CD14-positive monocyte (primary cell): ENCODE results near the gene TJP1. TPM values are rescaled to one million over a fixed set of nuclear protein-coding genes. Genes with fewer than 3 reads are reported as not detected.

ENCODE experiments used
- DNase-seq, 3 donors: peaks; one replicate each; pipeline ENCODE4 v3.0.0-alpha.2; 2011 to 2022
- H2AFZ ChIP-seq: 2 replicates; pipeline ENCODE4 v1.6.0; 2012; ENCODE audit warnings: mild to moderate bottlenecking, low read depth, low read length, inconsistent platforms; ENCODE audit not compliant: insufficient read depth, poor library complexity, severe bottlenecking
- H3K27ac ChIP-seq, 2 donors: 1 replicate in 1 of 2; 2 replicates in 1 of 2; pipeline ENCODE4 v1.5.1; 2012 to 2013; ENCODE audit warnings: low read length in 2 of 2, control low read depth in 1 of 2, inconsistent platforms in 1 of 2, low read depth in 1 of 2, mild to moderate bottlenecking in 1 of 2
- H3K27me3 ChIP-seq, 2 donors: one replicate each; pipeline versions ENCODE4 v1.6.0 to v1.6.1; 2011 to 2013; ENCODE audit warnings: low read length in 2 of 2; ENCODE audit not compliant: control insufficient read depth in 2 of 2, insufficient read depth in 2 of 2
- H3K36me3 ChIP-seq, 2 donors: replicated peaks in 1 of 2; 1 replicate in 1 of 2; 2 replicates in 1 of 2; pipeline versions ENCODE4 v1.5.1 to v1.6.1; 2012 to 2013; ENCODE audit warnings: low read length in 2 of 2, control low read depth in 1 of 2, inconsistent platforms in 1 of 2, mild to moderate bottlenecking in 1 of 2; ENCODE audit not compliant: insufficient read depth in 2 of 2, control insufficient read depth in 1 of 2
- H3K4me1 ChIP-seq, 2 donors: 1 replicate in 1 of 2; 2 replicates in 1 of 2; pipeline versions ENCODE4 v1.5.1 to v1.6.1; 2012 to 2013; ENCODE audit warnings: low read length in 2 of 2, control low read depth in 1 of 2, inconsistent platforms in 1 of 2, mild to moderate bottlenecking in 1 of 2, moderate library complexity in 1 of 2; ENCODE audit not compliant: insufficient read depth in 2 of 2, control insufficient read depth in 1 of 2
- H3K4me2 ChIP-seq: replicated peaks from 2 replicates; pipeline ENCODE3; 2012; ENCODE audit warnings: low read length, moderate library complexity, mild to moderate bottlenecking; ENCODE audit not compliant: poor library complexity, severe bottlenecking; ENCODE audit errors: extremely low read depth
- H3K4me3 ChIP-seq, 3 experiments: fragments of 200-600 bp in 1 of 3; sonication (generic) in 1 of 3; replicated peaks in 1 of 3; 1 replicate in 2 of 3; 2 replicates in 1 of 3; pipeline ENCODE4 v1.5.1; 2011 to 2013; ENCODE audit warnings: low read length in 3 of 3, mild to moderate bottlenecking in 3 of 3, control low read depth in 2 of 3, low read depth in 2 of 3, inconsistent platforms in 1 of 3, moderate library complexity in 1 of 3
- H3K79me2 ChIP-seq: 2 replicates; pipeline ENCODE4 v1.6.0; 2012; ENCODE audit warnings: mild to moderate bottlenecking, control low read depth, inconsistent platforms, low read length, moderate library complexity; ENCODE audit not compliant: insufficient read depth
- H3K9ac ChIP-seq: 2 replicates; pipeline ENCODE4 v1.6.0; 2017; ENCODE audit warnings: low read length, mild to moderate bottlenecking; ENCODE audit not compliant: insufficient read depth, poor library complexity, severe bottlenecking
- H3K9me3 ChIP-seq, 2 donors: replicated peaks in 1 of 2; 1 replicate in 1 of 2; 2 replicates in 1 of 2; pipeline versions ENCODE4 v1.5.1 to v1.6.1; 2012 to 2013; ENCODE audit warnings: low read length in 2 of 2, control low read depth in 1 of 2; ENCODE audit not compliant: control insufficient read depth in 1 of 2, insufficient read depth in 1 of 2
- H4K20me1 ChIP-seq: 2 replicates; pipeline ENCODE4 v1.6.0; 2012; ENCODE audit warnings: mild to moderate bottlenecking, low read length, control low read depth, moderate library complexity; ENCODE audit not compliant: insufficient read depth
- H3K27ac Mint-ChIP-seq, 7 donors: one replicate each; pipeline ENCODE4 v1.8.0; 2020; ENCODE audit warnings: mild to moderate bottlenecking in 7 of 7, mixed read lengths in 7 of 7, moderate library complexity in 6 of 7, inconsistent platforms in 2 of 7
- H3K27me3 Mint-ChIP-seq, 3 donors: one replicate each; pipeline ENCODE4 v1.8.0; 2021 to 2022; ENCODE audit warnings: low read depth in 3 of 3, mild to moderate bottlenecking in 3 of 3, mixed read lengths in 3 of 3, moderate library complexity in 3 of 3, inconsistent platforms in 1 of 3
- H3K36me3 Mint-ChIP-seq, 2 donors: one replicate each; pipeline ENCODE4 v1.8.0; 2020; ENCODE audit warnings: mixed read lengths in 2 of 2, inconsistent platforms in 1 of 2, mild to moderate bottlenecking in 1 of 2
- H3K4me1 Mint-ChIP-seq: one replicate; pipeline ENCODE4 v1.8.0; 2020; ENCODE audit warnings: mild to moderate bottlenecking, mixed read lengths
- H3K4me3 Mint-ChIP-seq, 2 donors: one replicate each; pipeline ENCODE4 v1.8.0; 2020; ENCODE audit warnings: mild to moderate bottlenecking in 2 of 2, mixed read lengths in 2 of 2, moderate library complexity in 1 of 2
- H3K9me3 Mint-ChIP-seq, 7 donors: one replicate each; pipeline ENCODE4 v1.8.0; 2020 to 2022; ENCODE audit warnings: mixed read lengths in 7 of 7, mild to moderate bottlenecking in 6 of 7, moderate library complexity in 6 of 7, inconsistent platforms in 2 of 7
- CTCF ChIP-seq: fragments of 200-600 bp; IDR thresholded peaks from one replicate; pipeline ENCODE4 v1.8.0; 2022; ENCODE audit warnings: antibody characterized with exemption, mild to moderate bottlenecking
- WGBS: methylation state at CpG from one replicate; pipeline ENCODE4 v1.1.5; 2013; ENCODE audit warnings: missing lambda C conversion rate; ENCODE audit not compliant: insufficient coverage; 5-methylcytosine and 5-hydroxymethylcytosine counted together
- intact Hi-C, 2 donors: fragments of 100-400 bp; cut with micrococcal nuclease; formaldehyde crosslinking; loops; one replicate each; pipeline versions ENCODE4 v1.15.0 to v1.15.1; 2023
- polyA plus RNA-seq, 3 donors: library from polyadenylated mRNA; depleted of rRNA in 1 of 3; unstranded in 2 of 3; stranded (reverse) in 1 of 3; fragments of 300-500 nt in 2 of 3; fragments of >200 nt in 1 of 3; fragmentation: Illumina TruSeq in 2 of 3; gene quantifications; 1 replicate in 2 of 3; 2 replicates in 1 of 3; pipeline ENCODE4 v1.2.3, GENCODE V29; 2012 to 2021

TJP1 gene
- polyA plus RNA-seq, 3 donors = not detected

GRCh38 chr15:29799859-29800258 is 22.4 kb downstream of the TJP1 start:
- TF ChIP-seq CTCF = no peak
- Histone ChIP-seq H2AFZ (no peak overlapping the region), H3K4me1 (no peaks in the 10 kb centered on the region), H3K4me3 (no peak overlapping the region), H3K36me3 (no peaks in the 10 kb centered on the region), H3K4me2 (no peak overlapping the region), H3K79me2 (no peaks in the 10 kb centered on the region), H3K9ac (no peak overlapping the region), H4K20me1 (no peaks in the 10 kb centered on the region), H3K27me3 (peaks cover 5 to 14% of the 10 kb centered on the region in 2 donors), H3K27ac (no peak overlapping the region), H3K9me3 (no peaks in the 10 kb centered on the region)
- DNase-seq = no peak
- 33% methylated on average over 1 of the region's 3 CpGs for WGBS
- Mint-ChIP-seq H3K9me3 (peaks cover 0 to 7% (median 0%) of the 10 kb centered on the region in 7 donors), H3K27ac (no peak overlapping the region), H3K27me3 (peaks cover 5 to 9% (median 7%) of the 10 kb centered on the region in 3 donors), H3K36me3 (no peaks in the 10 kb centered on the region), H3K4me3 (no peak overlapping the region), H3K4me1 (no peaks in the 10 kb centered on the region)
- intact Hi-C loops = no loop called here

- WGBS = no CpG with 5 or more reads among the region's 1 CpG
- Mint-ChIP-seq H3K27me3 (peaks cover 4 to 13% (median 9%) of the 10 kb centered on the region in 3 donors), H3K27ac (no peak overlapping the region), H3K4me1 (no peaks in the 10 kb centered on the region), H3K9me3 (peaks cover 0 to 10% (median 0%) of the 10 kb centered on the region in 7 donors), H3K4me3 (no peak overlapping the region), H3K36me3 (no peaks in the 10 kb centered on the region)
- Histone ChIP-seq H4K20me1 (no peaks in the 10 kb centered on the region), H3K27me3 (peaks cover 3 to 4% of the 10 kb centered on the region in 2 donors), H3K9me3 (no peaks in the 10 kb centered on the region), H3K4me3 (no peak overlapping the region), H2AFZ (no peak overlapping the region), H3K36me3 (no peaks in the 10 kb centered on the region), H3K9ac (no peak overlapping the region), H3K4me2 (no peak overlapping the region), H3K79me2 (no peaks in the 10 kb centered on the region), H3K27ac (no peak overlapping the region), H3K4me1 (no peaks in the 10 kb centered on the region)
- no peak for DNase-seq
- no peak for TF ChIP-seq CTCF
- intact Hi-C loops = no loop called here
These were observed 26.7 kb downstream of the TJP1 start for GRCh38 chr15:29795610-29796009.
